Activated naive CD8-positive, alpha-beta T cell (primary cell): Measurements from ENCODE around the gene KRTAP10-1.
"Not testable (repeated sequence)": the region's sequence is repeated elsewhere in the genome, so short reads cannot be mapped to it uniquely, and the experiment has no call there.

ENCODE experiments used
- H3K27ac Mint-ChIP-seq: one replicate; pipeline ENCODE4 v1.8.0; 2021; ENCODE audit warnings: mixed read lengths
- H3K27me3 Mint-ChIP-seq: one replicate; pipeline ENCODE4 v1.8.0; 2021; ENCODE audit warnings: mixed read lengths
- H3K36me3 Mint-ChIP-seq: one replicate; pipeline ENCODE4 v1.8.0; 2021; ENCODE audit warnings: mixed read lengths
- H3K4me1 Mint-ChIP-seq: one replicate; pipeline ENCODE4 v1.8.0; 2021; ENCODE audit warnings: low read depth, mixed read lengths
- H3K4me3 Mint-ChIP-seq: one replicate; pipeline ENCODE4 v1.8.0; 2021; ENCODE audit warnings: mild to moderate bottlenecking, mixed read lengths
- H3K9me3 Mint-ChIP-seq: one replicate; pipeline ENCODE4 v1.8.0; 2021; ENCODE audit warnings: low read depth, mixed read lengths

The KRTAP10-1 gene, protein sequence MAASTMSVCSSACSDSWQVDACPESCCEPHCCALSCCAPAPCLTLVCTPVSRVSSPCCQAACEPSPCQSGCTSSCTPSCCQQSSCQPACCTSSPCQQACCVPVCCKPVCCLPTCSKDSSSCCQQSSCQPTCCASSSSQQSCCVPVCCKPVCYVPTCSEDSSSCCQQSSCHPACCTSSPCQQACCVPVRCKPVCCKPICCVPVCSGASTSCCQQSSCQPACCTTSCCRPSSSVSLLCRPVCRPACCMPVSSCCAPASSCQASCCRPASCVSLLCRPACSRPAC

DNA sequence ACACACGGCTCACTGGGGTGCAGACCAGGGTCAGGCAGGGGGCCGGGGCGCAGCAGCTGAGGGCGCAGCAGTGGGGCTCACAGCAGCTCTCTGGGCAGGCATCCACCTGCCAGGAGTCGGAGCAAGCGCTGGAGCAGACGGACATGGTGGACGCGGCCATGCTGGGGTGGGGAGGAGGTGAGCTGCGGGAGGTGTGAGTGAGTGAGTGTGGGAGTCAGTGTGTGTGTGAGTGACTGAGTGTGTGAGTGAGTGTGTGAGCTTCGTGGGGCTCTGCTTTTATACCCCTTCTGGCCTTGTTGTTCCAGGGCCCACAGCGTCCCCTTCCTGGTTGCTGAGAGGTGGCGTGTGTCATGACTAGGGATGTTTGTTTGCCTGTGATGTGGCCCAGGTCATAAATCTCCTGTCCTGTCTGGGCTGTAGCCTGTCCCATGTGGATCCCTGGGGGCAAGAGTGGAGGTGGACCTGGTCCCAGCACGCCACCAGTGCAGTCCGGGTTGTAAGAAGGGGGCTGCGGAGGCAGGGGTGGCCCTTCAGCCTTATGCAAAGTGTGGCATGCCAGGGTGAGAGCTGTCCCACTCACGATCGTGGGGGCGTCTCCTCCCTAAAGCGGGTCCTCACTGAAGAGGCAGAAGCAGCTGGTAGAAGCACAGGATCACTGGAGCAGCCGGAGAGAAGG lies at the start of gene KRTAP10-1:
Gene KRTAP10-1, minus strand, starts transcription at position 205 of the 676 bp plus-strand sequence. Its CDS starts 45 bp downstream, at position 160.
- no peaks in the 10 kb centered on the region for H3K9me3 Mint-ChIP-seq
- no peaks in the 10 kb centered on the region for H3K36me3 Mint-ChIP-seq
- H3K4me3 Mint-ChIP-seq: no peak within 1 kb of the TSS
- H3K27me3 Mint-ChIP-seq: no peaks in the 10 kb centered on the region
- H3K4me1 Mint-ChIP-seq: no peaks in the 10 kb centered on the region
- H3K27ac Mint-ChIP-seq: no peak within 1 kb of the TSS

DNA sequence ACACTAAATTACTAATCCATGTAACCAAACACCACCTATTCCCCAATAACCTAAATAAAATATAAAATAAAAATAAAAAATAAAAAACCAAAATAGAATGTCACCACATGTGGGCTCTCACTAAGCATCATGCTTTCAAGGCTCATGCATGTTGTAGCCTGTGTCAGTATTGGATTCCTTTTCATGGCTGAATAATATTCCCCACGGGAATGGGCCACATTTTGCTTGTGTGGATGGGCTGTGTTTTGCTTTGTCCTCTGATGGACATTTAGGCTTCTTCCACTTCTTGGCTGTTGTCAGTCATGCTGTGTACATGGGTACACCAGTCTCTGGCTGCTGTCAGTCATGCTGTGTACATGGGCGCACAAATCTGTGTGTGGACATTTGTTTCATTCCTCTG lies 49.1 kb upstream of the KRTAP10-1 start:
- Mint-ChIP-seq H3K4me1 (peaks cover 9% of the 10 kb centered on the region), H3K36me3 (peaks cover 3% of the 10 kb centered on the region), H3K27me3 (no peaks in the 10 kb centered on the region), H3K9me3 (no peaks in the 10 kb centered on the region), H3K4me3 (no peak overlapping the region), H3K27ac (no peak overlapping the region)

- peaks cover 6% of the 10 kb centered on the region for H3K36me3 Mint-ChIP-seq
- no peak overlapping the region for H3K27ac Mint-ChIP-seq
- no peak overlapping the region for H3K4me3 Mint-ChIP-seq
- H3K4me1 Mint-ChIP-seq: peaks cover 28% of the 10 kb centered on the region
- H3K9me3 Mint-ChIP-seq: peaks cover 4% of the 10 kb centered on the region
- no peaks in the 10 kb centered on the region for H3K27me3 Mint-ChIP-seq
These were observed 45.9 kb upstream of the KRTAP10-1 start for GRCh38 chr21:44585892-44586291.

DNA sequence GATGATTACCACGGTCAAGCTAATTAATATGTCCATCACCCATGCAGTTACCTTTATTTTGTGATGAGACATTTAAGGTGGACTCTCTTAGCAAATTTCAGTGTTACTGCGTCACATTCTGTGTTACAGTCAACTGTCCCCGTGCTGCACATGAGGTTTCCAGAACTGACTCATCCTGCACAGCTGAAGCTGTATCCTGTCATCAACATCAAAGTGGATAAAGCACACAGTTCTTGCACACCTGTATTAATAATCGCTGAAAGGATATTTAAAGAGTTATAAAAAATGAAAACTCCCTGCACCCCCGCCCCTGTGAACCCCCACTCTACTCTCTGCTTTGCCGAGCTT lies 43.8 kb upstream of the KRTAP10-1 start:
- H3K27ac Mint-ChIP-seq: no peak overlapping the region
- peaks cover 4% of the 10 kb centered on the region for H3K9me3 Mint-ChIP-seq
- peaks cover 6% of the 10 kb centered on the region for H3K36me3 Mint-ChIP-seq
- no peaks in the 10 kb centered on the region for H3K27me3 Mint-ChIP-seq
- H3K4me1 Mint-ChIP-seq: peaks cover 29% of the 10 kb centered on the region
- H3K4me3 Mint-ChIP-seq: no peak overlapping the region

- Mint-ChIP-seq H3K27ac (no peak overlapping the region), H3K27me3 (no peaks in the 10 kb centered on the region), H3K9me3 (peaks cover 4% of the 10 kb centered on the region), H3K4me3 (no peak overlapping the region), H3K36me3 (peaks cover 6% of the 10 kb centered on the region), H3K4me1 (peaks cover 29% of the 10 kb centered on the region)
These were observed 43.2 kb upstream of the KRTAP10-1 start for GRCh38 chr21:44583089-44583799.

DNA sequence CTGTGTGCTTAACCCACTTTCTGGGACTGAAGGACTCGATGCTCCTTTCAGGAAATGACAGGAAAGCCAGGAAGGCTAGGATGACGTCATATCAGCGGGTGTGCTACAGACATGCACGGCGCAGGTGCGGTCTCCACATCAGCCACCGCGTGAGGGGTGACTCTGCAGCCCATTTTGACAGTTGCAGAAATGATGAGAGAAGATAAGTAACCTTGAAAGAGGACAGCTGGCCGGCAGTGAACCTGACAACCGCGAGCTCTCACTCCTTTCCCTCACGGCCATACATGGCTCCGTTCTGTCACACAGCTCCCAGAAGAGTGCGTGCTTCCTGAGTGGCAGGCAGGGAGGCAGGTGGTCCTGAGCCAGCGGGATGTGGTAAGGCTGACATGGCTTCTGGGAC lies 42.1 kb upstream of the KRTAP10-1 start:
- Mint-ChIP-seq H3K4me1 (peaks cover 29% of the 10 kb centered on the region), H3K27ac (no peak overlapping the region), H3K36me3 (peaks cover 6% of the 10 kb centered on the region), H3K4me3 (no peak overlapping the region), H3K9me3 (peaks cover 7% of the 10 kb centered on the region), H3K27me3 (no peaks in the 10 kb centered on the region)

- peak overlapping the region; percentile 46 for H3K27ac Mint-ChIP-seq
- peaks cover 13% of the 10 kb centered on the region for H3K9me3 Mint-ChIP-seq
- no peaks in the 10 kb centered on the region for H3K27me3 Mint-ChIP-seq
- no peak overlapping the region for H3K4me3 Mint-ChIP-seq
- H3K4me1 Mint-ChIP-seq: peaks cover 29% of the 10 kb centered on the region
- peaks cover 10% of the 10 kb centered on the region for H3K36me3 Mint-ChIP-seq
These were observed 41.2 kb upstream of the KRTAP10-1 start for GRCh38 chr21:44581158-44581557.

DNA sequence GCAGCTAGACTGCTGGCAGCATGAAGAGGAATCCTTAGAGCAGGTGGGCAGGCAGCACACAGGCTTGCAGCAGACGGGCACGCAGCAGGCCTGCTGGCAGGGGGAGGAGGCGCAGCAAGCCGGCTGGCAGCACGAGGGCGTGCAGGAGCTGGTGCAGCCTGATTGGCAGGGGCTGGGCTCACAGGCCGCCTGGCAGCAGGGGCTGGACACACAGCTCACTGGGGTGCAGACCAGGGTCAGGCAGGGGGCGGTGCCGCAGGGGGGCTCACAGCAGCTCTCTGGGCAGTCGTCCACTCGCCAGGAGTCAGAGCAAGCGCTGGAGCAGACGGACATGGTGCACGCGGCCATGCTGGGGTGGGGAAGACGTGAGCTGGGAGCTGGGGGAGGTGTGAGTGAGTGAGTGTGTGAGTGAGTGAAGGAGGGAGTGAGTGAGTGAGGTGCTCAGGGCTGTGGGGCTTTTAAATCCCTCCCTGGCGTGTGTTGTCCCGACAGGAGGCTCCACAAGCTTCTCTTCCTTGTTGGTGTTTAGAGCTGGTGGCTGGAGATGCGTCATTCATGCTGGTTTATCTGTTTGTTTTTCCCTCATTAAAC lies 40.3 kb upstream of the KRTAP10-1 start, which contains the start of gene KRTAP10-5:
Gene KRTAP10-5, minus strand, starts transcription at position 374 of the 591 bp plus-strand sequence. Its CDS starts 26 bp downstream, at position 348.
- H3K36me3 Mint-ChIP-seq, H3K4me3 Mint-ChIP-seq, H3K27me3 Mint-ChIP-seq: not testable (repeated sequence)
- peaks cover 13% of the 10 kb centered on the region for H3K9me3 Mint-ChIP-seq
- peak within 1 kb of the TSS; percentile 46 for H3K27ac Mint-ChIP-seq
- H3K4me1 Mint-ChIP-seq: peaks cover 29% of the 10 kb centered on the region

DNA sequence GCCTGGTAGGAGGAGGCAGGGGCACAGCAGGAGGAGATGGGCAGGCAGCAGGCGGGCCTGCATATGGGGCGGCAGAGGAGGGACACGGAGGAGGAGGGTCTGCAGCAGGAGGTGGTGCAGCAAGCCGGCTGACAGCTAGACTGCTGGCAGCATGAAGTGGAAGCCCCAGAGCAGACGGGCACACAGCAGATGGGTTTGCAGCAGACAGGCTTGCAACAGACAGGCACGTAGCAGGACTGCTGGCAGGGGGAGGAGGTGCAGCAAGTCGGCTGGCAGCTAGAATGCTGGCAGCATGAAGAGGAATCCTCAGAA lies 39.8 kb upstream of the KRTAP10-1 start:
- Mint-ChIP-seq H3K27ac (no peak overlapping the region), H3K27me3 (no peaks in the 10 kb centered on the region), H3K4me1 (peaks cover 29% of the 10 kb centered on the region), H3K9me3 (peaks cover 13% of the 10 kb centered on the region), H3K4me3 (no peak overlapping the region), H3K36me3 (peaks cover 7% of the 10 kb centered on the region)

DNA sequence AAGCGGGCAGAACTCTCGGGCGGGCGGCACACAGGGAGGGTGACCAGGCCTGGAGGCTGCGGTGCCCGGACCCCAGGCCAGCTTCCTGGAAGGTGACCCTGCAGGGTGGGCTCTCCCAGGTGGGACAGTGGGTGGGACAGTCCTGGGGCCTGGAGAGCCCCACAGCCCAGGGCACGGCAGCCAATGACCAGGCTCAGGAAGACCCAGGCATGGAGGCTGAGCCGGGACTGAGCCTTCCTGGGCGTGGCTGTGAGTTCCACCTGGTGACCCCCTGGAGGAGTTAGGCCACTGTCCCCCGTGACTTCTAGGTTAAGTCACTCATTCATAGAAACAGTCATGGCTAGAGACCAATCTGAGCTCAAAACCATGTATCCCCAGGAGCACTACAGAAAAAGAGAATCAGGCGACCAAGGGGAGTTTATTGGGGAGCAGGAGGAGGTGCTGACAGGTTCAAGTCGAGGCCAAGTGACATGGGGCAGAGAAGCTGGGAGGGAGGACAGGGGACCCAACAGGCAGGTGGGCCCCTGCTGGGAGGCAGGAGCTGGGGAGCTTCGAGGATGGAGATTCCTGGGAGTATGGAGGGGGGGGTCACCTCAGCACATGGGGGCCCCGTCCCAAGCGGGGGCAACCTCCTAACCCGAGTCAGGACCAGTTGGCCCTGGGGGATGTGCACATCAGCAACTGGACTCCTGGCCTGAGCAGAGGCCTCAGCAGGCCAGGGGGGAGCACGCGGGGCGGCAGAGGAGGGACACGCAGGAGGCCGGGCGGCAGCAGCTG lies 39.2 kb upstream of the KRTAP10-1 start:
- Mint-ChIP-seq H3K27me3 (no peaks in the 10 kb centered on the region), H3K4me3 (no peak overlapping the region), H3K27ac (no peak overlapping the region), H3K9me3 (peaks cover 13% of the 10 kb centered on the region), H3K36me3 (peaks cover 7% of the 10 kb centered on the region), H3K4me1 (peaks cover 30% of the 10 kb centered on the region)

- no peak overlapping the region for H3K27ac Mint-ChIP-seq
- no peaks in the 10 kb centered on the region for H3K27me3 Mint-ChIP-seq
- H3K4me1 Mint-ChIP-seq: peaks cover 23% of the 10 kb centered on the region
- no peak overlapping the region for H3K4me3 Mint-ChIP-seq
- H3K9me3 Mint-ChIP-seq: peaks cover 13% of the 10 kb centered on the region
- peaks cover 7% of the 10 kb centered on the region for H3K36me3 Mint-ChIP-seq
These were observed 38.5 kb upstream of the KRTAP10-1 start for GRCh38 chr21:44578371-44579055.

GRCh38 chr21:44576025-44576420 lies 36.0 kb upstream of the KRTAP10-1 start:
- H3K4me3 Mint-ChIP-seq: no peak overlapping the region
- H3K9me3 Mint-ChIP-seq: peaks cover 10% of the 10 kb centered on the region
- H3K36me3 Mint-ChIP-seq: peaks cover 4% of the 10 kb centered on the region
- peaks cover 9% of the 10 kb centered on the region for H3K4me1 Mint-ChIP-seq
- no peak overlapping the region for H3K27ac Mint-ChIP-seq
- H3K27me3 Mint-ChIP-seq: no peaks in the 10 kb centered on the region

DNA sequence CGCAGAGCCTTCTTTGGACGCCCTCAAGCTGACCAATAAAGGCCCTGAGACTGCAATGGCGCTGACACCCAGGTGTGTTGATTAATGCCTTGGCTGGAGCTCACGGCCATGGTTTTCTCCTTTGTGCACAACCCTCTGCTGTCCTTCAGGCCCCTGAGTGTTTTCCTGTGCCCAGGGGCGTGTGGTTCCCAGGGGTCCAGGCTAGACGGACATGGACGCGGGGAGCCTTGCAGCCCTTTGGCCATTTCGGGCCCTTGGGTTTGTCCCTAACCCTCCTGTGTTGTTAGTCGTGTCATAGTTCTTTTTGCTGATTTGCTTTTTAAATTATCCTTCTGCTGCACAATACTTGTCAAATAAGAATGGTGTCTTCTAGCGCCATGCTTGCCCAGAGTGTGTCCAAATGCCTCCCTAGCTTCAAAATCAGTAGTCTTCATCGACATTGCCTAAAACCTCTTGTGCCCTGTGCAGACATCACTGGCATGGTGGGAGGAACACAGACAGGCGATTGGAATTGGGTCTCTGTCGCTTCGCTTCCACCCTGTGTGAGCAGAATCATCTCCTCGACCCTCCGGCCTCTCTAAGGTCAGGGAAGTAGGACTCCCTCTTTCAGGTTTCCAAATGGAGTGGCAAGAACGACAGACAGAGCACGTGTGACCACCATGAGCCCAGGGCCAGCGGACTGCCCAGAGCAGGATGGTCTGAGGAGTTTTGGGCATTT lies 35.5 kb upstream of the KRTAP10-1 start:
- no peak overlapping the region for H3K27ac Mint-ChIP-seq
- peaks cover 4% of the 10 kb centered on the region for H3K36me3 Mint-ChIP-seq
- H3K4me3 Mint-ChIP-seq: no peak overlapping the region
- H3K9me3 Mint-ChIP-seq: peaks cover 10% of the 10 kb centered on the region
- no peaks in the 10 kb centered on the region for H3K27me3 Mint-ChIP-seq
- peaks cover 8% of the 10 kb centered on the region for H3K4me1 Mint-ChIP-seq
